HG02938 (cell line): ENCODE measurements around the gene CNPY4.

ENCODE experiments used
- ATAC-seq: cut with Tn5 transposase; IDR thresholded peaks from one replicate; pipeline ENCODE4 v1.9.1; 2021; ENCODE audit warnings: mild to moderate bottlenecking, moderate library complexity; ENCODE audit not compliant: unreplicated experiment

Gene CNPY4, protein sequence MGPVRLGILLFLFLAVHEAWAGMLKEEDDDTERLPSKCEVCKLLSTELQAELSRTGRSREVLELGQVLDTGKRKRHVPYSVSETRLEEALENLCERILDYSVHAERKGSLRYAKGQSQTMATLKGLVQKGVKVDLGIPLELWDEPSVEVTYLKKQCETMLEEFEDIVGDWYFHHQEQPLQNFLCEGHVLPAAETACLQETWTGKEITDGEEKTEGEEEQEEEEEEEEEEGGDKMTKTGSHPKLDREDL

DNA sequence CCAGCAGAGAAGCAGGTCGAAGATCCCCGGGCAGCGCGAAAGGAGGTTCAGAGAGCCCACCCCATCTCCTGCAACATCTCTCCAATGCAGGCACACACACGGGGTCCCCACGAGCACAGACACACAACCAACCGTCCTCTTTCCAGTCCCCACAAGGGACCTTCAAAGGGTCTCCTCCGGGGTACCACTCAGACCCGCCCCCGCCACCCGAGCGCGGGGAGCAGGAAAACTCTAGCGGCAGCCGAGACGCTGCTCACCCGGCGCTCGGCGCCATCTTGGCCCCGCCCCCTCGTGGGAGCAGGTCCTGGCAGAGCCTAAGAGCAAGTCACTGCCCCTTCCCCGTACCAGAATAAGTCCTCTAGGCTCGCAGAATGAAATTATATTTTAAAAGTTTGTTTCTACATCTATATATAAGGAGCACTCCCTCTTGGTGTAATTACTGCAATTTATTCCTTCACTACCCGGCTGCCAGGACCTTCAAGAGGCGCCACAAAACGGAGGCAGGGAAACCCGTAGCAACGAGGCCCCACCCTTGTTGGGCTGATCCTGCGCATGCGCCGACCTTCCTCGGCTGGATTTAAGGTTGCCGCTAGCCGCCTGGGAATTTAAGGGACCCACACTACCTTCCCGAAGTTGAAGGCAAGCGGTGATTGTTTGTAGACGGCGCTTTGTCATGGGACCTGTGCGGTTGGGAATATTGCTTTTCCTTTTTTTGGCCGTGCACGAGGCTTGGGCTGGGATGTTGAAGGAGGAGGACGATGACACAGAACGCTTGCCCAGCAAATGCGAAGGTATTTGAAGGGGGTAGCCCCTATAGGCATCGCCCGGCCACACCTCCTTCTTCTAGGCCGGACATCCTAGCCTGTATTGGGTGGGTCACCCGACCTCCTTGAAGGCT, at the start of gene CNPY4, which contains the start of gene TAF6:
TSS of gene CNPY4 (plus strand) at position 563 of the 898 bp plus-strand sequence. CDS start at position 674, 111 bp downstream.
TSS of gene TAF6 (minus strand) at position 287 of the 898 bp plus-strand sequence. CDS start 5,149 bp downstream, outside the sequence.
- ATAC-seq = peak; percentile 67

DNA sequence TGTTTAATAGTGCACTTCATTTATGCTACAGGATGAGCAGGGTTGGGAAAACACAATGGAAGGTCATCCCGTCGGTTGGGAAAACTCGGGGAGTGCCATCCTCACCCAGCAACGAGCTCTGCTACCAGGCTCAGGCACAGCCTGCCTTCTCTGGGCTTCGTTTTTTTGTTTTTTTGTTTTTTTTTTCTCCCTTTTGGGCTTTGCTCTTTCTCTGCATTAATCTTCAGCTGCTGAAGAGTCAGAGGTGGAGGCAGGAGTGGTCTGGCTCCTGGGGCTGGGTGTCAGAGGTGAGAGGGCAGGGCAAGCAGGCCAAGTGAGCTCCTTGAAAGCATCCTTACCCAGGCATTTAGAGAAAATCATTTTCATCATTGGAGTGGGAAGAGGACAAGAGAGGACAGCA, 49.4 kb upstream of the CNPY4 start:
- no peak for ATAC-seq

DNA sequence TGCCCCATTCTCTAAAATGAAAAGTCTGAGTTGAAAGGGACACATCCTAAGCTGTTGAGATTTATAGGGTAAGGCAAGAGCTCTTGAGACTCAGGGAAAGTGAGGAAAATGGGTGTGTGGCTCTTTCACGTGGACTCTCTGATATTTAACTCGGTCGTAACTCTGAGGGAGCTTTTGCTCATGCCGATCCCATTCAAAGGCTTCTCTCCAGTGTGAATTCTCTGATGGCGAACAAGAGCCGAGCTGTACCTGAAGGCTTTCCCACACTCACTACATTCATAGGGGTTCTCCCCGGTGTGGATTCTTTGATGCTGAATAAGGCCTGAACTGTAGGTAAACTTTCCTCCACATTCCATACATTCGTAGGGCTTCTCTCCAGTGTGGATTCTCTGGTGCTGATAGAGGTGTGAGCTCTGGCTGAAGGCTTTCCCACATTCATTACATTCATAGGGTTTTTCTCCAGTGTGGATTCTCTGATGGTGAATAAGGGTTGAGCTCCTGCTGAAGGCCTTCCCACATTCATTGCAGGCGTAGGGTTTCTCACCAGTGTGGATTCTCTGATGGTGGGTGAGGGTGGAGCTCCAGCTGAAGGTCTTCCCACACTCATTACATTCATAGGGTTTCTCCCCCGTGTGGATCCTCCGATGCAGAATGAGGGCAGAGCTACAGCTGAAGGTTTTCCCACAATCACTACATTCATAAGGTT, 48.3 kb upstream of the CNPY4 start:
- ATAC-seq = no peak

DNA sequence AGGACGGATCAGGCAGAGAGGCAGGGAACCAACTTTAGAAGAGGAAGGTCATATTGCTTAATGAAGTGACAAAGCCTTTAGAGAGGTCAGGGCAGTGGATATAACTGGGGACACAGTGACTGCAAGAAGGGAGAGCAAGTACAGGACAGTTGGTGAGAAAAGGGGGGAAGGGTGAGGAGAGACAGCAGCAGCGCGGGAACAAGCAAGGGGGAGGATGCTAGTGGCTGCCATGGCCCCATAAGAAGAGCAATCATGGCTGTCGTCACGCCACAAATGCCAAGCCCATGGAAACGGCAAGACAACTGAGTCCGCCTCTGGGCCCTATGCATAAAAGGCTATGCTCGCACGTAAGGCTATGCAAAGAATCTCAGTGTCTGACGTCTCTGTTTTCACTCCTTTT, 47.0 kb upstream of the CNPY4 start:
- no peak for ATAC-seq

DNA sequence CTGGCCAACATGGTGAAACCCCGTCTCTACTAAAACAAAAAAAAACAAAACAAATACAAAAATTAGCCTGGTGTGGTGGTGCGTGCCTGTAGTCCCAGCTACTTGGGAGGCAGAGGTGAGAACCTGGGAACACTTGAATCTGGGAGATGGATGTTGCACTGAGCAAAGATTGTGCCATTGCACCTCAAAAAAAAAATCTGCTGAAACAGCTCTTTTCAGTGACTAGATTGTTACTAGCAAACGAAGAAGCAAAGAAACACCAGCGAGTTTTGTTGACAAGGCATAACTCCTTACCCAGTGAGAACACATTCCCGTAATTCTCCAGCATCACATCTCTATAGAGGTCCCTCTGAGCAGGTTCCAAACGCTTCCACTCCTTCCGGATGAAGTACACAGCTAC, 44.6 kb upstream of the CNPY4 start:
- no peak for ATAC-seq

DNA sequence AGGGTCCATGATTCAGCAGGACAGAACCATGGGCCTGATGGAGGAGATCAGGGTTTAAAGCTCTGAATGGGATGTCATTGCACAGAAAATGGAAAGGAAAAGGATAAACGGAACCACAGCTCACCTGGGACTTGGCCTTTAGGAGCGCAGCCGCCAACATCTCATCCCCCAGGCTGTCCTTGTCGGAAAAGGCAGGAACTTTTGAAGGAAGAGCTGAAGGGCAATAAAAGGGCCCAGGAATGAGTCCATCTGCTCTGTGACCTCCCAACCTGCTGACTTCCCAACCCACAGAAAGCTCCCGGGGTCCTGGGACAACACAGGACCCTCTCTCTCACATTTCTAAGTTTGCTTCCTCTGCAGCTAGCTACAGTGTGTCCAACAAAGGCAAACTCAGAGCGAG, 44.0 kb upstream of the CNPY4 start:
- ATAC-seq = no peak

DNA sequence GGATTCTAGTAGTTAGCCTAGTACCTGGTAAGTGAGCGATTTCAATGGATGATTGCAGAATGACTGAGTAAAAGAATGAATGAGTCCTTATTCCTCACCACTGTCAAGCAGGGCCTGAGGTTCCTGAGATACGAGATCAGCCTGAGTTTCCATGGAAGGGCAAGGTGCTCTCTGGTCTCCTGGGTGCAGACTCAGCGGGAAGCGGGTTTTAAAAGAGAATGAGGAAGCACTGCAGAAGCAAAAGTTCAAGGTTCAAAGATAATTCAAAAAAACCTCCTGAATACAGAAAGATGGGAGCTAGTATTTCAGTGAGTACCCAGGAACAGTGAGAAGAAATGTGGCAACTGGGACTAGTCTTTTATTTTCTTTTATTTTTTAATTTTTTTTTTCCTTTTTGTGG, 42.2 kb upstream of the CNPY4 start:
- ATAC-seq = no peak

DNA sequence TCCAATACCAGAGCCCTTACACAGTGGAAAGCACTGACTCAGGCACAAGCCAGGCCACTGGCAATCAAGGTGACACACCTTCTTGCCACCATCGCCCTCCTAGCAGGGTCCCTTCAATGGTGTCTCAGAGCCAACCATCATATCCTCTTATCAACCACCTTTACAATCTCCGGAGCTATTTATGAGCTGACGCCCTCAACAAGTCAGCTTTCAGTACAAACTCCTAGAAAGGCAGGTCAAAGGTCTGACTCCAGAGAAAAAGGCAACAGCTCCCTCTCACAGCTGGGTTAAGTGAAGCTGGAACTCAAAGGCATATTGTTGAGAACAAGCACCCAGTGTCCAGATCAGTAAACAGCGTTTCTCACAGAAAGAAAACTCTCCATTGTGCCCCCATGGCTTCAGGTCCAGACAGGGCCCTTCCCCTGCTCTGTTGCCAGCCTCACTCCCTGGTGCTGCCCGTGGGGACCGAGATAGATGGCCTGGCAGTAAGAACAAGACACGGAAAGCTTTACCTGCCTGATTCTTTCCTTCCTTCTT, 40.3 kb upstream of the CNPY4 start:
- no peak for ATAC-seq

DNA sequence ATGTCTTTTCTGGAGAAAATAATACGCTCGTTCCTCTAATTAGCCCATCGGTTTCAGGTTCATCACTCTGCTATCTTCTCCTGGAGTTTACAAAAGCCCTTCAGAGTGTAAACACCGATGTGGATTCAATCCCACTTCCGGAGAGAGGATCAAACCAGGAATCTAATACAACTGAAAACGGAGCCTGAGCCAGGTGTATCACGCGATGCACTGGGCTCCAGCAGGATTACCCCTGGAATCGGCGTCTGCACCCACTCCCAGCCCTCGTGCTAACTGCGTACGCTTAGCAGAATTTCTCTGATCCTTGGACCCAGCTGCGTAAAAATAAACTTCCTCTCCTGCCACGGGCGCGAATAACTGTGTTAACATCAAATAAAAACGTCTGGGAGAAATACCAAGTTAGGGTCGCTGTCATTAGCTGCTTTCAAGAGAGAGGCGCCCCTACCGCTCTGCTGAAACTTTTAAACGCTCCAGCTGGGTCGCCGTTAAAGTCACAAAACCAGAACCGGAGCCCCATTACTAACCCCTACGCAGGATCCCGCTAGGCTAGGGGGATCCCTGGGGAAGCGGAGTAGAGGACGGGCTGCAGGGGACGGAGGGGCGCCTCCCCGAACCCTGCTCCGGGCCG, 38.4 kb upstream of the CNPY4 start:
- no peak for ATAC-seq

DNA sequence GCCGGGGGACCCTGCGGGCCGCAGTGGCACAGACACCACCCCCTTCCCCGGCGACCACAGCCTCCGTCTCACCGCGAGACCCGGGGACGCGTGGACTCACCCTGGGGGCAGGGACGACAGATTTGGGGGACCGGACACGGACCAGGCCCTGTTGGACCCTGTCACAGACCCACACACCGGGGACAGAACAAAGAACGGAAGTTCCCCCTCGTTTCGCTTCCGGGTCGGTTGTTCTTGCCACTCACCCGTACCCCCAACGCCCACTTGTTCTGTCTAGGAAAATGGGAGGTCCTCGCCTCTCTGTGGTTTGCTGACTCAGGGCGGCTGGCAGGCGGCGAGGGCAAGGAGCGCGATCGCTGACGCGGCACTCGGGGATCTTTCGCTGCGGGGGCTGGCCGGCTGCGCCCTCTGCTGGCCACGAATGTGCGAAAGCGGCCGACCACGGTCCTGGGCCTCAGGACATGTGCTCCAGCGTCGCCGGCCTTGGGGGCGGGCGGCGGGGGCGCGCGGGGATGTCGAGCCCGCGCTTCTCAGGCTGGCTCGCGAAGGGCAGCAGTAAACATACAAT, 37.8 kb upstream of the CNPY4 start, which contains the start of gene ZNF3:
TSS of gene ZNF3 (minus strand) at position 189 of the 568 bp plus-strand sequence. CDS start 4,366 bp downstream, outside the sequence.
- peak; percentile 81 for ATAC-seq

DNA sequence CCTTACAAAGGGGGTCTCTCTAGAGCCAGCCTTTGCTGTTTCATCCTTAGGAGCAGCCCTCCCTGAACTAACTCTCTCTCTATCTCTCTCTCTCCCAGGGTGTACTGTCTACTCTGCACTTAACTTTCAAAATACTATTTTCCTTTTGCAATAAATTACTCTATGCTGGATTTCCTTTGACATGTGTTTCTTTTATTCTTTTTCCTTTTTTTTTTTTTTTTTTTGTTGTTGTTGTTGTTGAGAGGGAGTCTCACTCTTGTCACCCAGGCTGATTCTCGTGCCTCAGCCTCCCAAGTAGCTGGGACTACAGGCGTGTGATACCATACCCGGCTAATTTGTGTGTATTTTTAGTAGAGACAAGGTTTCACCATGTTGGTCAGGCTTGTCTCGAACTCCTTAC, 36.5 kb upstream of the CNPY4 start:
- ATAC-seq = no peak

DNA sequence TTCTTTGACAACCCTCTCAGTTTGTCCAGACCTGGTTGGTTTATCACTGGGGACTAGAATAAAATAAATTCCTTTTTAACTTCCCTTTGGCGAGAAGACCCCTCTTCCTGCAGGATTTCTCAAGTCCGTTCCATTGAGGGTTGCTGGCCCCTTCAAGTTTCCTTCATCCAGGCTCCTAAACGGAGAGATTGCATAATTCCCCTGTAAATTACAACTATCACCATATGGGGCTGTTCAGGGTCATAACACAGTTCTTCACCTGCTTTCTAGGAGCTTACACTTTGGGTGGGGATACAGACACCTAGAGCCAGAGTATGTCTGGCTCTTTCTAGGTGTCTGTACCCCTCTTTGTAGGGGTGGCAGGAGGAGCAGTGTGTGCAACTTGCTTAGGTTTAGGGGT, 33.9 kb upstream of the CNPY4 start:
- no peak for ATAC-seq

DNA sequence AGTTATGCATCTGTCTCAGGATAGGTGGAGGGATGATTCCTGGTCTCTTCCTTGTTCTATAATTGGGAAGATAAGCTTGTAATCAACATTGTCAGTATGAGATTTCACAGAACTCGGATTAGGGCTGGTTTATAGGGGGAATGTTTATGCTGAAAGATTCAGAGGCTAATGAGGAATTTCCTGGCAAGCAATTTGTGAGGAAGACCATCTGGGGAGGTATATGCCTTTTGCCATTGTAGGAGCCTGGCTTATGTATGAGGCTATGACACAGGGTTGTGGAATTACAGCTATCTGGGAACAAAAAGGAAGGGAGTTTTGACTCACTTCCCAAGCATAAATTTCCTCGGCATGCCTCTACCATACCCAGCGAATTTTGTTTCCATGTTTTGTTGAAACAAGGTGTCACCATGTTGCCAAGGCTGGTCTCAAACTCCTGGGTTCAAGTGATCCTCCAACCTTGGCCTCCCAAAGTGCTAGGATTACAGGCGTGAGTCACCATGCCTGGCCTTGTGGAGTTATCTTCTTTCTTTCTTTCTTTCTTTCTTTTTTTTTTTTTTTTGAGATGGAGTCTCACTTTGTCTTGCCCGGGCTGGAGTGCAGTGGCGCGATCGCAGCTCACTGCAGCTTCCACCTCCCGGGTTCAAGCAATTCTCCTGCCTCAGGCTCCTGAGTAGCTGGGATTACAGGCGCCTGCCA, 32.2 kb upstream of the CNPY4 start:
- ATAC-seq = no peak

DNA sequence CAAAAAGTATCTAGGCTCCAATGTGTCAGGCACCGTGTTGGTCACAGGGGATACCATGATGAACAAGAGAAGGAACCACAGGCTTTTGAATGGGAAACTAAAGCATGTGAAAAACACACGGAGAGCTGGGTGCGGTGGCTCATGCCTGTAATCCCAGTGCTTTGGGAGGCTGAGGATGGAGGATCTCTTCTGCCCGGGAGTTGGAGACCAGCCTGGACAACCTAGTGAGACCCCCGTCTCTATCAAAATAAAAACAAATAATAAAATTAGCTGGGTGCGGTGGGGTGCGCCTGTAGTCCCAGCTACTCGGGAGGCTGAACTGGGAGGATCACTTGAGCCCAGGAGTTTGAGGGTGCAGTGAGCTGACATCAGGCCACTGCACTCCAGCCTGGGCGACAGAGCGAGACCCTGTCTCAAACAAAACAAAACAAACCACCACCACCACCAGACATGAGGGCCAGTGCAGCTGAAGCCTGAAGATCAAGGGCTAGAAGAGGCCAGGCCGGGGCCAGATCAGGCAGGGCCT, 31.3 kb upstream of the CNPY4 start:
- ATAC-seq = no peak

DNA sequence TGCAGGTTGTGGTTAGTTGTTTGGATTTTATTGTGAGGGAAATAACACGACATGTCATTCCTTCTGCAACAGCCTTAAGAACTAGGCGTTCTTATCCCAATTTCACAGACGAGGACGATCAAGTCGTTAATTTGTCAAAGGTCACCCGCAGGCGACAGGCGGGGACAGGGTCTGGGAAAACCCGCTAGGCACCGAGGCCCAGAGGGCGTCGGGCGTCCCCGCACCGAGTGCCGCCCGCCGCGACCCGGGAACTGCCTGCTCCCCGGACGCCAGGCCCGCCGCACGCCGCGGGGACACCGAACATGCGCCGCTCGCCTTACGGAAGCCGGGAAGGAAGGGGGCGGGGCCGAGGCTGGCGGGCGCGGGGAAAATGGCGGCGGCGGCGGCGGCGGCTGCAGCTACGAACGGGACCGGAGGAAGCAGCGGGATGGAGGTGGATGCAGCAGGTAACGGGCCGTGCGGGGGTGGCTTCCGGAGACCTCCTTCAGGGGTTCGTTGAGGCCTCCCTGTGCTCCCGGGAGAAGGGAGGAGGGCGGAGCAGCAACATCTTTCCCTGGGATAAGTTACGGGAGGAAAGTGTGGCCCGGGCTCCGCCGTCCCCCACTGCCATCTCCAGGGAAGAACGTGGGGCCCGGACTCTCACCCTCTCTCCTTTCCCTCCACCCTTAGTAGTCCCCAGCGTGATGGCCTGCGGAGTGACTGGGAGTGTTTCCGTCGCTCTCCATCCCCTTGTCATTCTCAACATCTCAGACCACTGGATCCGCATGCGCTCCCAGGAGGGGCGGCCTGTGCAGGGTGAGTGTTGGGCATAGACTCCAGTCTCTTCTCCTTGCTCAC, 30.6 kb upstream of the CNPY4 start, which contains the start of gene COPS6:
TSS of gene COPS6 (plus strand) at position 349 of the 837 bp plus-strand sequence. CDS start at position 371, 22 bp downstream.
- ATAC-seq = no peak

DNA sequence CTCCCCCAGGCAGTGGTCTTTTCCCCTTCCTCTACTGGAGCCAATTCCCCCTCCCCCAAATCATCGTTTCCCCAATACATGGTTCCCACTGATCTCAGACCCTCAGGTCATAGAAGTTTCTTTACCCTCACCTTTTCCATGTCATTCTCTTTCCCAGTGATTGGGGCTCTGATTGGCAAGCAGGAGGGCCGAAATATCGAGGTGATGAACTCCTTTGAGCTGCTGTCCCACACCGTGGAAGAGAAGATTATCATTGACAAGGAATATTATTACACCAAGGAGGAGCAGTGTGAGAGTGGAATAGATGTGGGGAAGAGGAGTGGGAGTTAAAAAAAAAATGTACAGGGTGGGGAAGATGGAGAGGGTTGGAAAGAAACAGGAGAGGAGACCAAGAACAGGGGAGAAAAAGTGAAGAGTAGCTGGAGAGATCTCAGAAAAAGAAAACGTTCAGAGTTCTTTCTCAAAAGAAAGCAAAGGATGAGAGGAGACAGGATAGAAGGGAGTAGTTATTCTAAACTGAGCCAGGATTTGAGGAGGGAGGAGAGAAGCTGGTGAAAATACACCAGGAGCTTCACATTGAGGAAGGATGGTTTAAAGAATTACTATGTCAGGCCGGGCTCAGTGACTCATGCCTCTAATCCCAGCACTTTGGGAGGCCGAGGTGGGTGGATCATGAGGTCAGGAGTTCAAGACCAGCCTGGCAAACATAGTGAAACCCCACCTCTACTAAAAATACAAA, 29.8 kb upstream of the CNPY4 start:
- no peak for ATAC-seq

DNA sequence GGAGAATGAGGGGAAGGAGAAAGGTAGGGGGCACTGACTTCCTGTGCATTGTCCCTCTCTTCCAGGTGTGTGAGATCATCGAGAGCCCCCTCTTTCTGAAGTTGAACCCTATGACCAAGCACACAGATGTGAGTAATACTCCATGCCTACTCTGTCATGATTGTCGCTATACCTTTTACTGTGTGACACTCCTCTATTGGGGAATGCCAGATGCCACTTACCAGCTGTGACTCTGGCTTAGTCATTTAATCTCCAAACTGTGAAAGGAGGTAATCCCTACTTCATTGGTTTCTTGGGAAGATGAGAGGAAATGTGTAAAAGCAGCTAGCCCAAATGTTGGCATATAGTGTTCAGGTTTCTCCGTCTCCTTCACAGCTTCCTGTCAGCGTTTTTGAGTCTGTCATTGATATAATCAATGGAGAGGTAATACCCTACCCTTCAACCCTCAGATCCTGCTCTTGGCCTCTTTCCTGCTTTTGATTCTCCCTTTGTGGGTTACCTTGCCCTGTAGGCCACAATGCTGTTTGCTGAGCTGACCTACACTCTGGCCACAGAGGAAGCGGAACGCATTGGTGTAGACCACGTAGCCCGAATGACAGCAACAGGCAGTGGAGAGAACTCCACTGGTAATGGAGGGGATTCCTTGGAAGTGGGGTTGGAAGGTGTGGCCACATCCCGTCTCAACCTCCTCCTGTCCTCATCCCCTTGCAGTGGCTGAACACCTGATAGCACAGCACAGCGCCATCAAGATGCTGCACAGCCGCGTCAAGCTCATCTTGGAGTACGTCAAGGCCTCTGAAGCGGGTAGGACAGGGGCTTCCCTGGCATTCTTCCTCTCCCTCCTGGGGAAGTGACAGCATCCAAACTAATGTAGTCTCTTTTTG, 28.7 kb upstream of the CNPY4 start:
- ATAC-seq = no peak
